Measurements from ENCODE around the gene ZC3H8.
A peak's percentile ranks its signal among the peaks of the same experiment; 100 is the strongest.
"Not testable (repeated sequence)": the region's sequence is repeated elsewhere in the genome, so short reads cannot be mapped to it uniquely, and the experiment has no call there.

Gene ZC3H8

GRCh38 chr2:112254466-112255240 lies at the start of gene ZC3H8:
Gene ZC3H8 (minus strand): TSS chr2:112255042. CDS start chr2:112254981, 61 bp downstream.
- peak; percentile 97 for DNase-seq

DNA sequence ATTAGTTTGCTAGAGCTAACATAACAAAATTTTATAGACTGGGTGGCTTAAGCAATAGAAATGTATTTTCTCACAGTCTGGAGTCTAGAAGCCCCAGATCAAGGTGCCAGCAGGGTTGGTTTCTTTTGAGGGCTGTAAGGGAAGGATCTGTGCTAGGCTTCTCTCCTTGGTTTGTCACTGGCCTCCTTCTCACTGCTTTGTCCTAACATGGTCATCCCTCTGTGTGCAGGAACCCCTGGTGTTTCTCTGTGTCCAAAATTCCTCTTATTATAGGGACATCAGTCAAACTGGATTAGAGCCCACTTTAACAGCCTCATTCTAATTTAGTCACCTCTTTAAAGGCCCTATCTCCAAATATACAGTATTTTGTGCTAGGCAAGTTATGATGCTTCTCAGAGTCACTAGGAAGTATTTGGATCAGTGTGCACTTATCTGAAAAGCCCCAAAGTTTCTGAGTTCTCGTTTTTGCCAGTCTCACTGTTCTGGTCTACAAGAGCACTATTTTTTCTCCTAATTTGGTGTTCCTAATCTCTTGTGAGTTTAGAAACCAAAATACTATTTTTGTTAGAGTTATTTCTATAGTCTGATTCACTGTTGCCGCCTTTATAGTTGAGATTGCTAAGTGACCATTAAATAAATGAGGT lies 49.6 kb upstream of the ZC3H8 start:
- DNase-seq, result no peak

- no peak for DNase-seq
These were observed 47.1 kb upstream of the ZC3H8 start for GRCh38 chr2:112301973-112302372.

DNA sequence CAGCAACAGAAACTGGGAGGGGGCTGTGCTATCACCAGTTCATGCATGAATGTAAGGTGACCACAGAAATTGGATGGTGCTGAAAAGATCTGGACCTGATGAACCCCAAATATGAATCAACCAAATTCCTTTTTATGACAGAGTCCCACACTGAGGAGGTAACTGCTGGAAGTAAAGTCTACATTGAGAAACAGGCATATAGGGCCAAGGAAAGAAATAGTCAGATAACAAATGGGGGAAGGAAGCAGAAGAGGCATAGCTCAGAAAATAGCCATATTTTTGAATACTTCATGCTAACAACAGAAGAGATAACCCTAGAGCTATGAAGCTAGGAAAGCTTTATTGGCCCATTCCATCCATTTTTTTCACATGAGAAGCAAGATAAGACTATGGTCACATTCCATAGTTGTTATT lies 46.3 kb upstream of the ZC3H8 start:
- no peak for DNase-seq

DNA sequence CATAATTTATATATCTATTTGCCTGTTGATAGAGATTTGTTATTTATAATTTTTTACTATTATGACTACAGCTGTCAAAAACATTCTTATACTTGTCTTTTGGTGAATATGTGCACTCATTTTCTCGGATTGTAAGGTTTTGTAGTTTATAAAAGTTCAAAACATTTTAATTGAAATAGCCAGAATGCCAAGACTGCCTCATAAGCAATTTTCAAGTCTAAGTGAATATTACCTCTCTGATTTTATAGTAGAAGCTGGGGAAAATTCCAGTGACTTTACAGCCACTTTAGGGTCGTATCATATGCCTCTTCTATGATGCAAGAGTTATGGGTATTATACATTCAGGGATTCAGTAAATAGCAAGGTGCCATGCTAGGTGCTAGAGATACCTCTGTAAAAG lies 41.6 kb upstream of the ZC3H8 start:
- DNase-seq, result no peak

DNA sequence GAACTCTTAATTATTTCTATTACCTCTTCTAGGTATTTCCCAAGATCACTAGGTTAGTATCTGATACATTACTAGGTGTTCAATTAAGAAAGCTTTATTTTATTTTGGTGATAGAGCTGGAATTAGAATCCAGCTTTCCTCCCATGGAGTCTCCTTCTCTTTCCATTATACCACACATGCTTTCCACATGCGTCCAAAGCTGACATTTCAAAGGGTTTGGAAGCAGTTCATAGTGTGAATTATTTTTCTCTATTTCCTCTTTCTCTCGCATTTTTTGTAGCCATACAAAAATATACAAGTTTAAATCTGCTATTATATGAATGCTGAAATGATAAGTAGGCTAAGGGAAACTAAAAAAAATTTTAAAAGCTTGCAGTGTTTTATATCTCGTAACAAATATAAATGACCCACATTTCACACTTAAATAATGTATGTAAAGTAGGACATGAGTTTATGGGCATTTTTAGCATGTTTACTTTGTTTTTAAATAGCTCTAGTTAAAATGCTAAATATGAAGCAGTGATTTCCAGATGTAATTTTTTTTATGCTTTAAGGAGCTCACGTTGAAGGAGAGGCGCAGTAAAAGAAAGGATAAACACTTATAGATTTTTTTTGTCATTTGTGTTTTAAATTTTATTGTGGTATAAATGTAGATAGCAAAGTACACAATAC lies 40.7 kb upstream of the ZC3H8 start:
- DNase-seq, result no peak

- DNase-seq, result no peak
These were observed 39.0 kb upstream of the ZC3H8 start for GRCh38 chr2:112293636-112294401.

DNA sequence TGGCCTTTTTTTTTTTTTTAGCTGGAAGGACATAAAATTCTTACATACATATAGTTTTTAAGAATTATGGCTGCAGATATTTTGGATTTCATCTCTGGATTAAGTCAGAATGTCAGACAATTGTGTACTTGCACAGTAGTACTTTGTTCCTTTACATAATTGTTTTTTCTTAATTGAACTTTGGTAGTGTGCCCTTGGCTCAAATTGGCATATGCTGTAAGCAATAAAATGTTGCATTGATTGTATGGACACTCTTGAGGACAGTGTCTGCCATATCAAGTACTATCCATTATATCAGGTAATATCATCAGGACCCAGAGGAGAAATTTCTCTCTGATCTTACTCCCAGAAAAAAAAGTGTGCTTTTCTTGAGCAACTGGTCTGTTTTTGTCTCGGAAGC lies 35.8 kb upstream of the ZC3H8 start:
- DNase-seq, result no peak

DNA sequence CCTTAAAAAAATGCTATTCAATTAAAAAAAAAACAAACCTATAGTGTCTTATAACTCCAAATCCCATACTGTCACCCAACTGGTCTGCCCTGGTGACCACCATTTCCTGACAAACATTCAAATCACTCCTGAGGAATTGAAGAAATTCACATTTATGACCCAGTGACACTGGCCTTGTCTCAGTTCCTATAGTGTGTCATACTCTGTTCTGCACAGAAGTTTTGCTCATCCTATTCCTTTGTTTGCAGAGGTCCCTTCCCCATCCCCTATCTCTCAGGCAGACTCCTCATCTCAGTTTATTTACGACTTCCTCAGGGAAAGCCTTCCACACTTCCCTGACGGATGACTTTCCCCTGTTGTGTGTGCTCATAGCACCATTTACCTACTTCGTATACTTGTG lies 35.2 kb upstream of the ZC3H8 start:
- no peak for DNase-seq

- DNase-seq, result not testable (repeated sequence)
These were observed 28.7 kb upstream of the ZC3H8 start for GRCh38 chr2:112283535-112283934.

DNA sequence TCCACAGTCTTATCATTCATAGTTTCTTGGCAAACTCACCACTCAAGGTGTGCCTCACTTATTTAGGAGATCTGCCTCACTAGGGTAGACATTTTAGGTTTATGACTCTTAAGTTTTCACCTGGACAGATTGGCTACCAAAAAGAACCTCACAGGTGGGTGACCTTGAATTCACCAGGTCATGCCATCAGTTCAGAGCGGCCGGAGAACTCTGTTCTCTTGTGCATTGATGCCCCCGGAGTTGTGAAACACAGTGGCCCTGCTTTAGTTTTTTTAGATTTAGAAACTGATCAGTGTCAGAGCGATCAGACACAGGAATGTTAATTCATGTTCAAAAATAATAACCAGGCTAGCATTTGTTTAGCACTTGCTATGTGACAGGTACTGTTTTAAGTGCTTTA lies 27.2 kb upstream of the ZC3H8 start:
- DNase-seq, result not testable (repeated sequence)

DNA sequence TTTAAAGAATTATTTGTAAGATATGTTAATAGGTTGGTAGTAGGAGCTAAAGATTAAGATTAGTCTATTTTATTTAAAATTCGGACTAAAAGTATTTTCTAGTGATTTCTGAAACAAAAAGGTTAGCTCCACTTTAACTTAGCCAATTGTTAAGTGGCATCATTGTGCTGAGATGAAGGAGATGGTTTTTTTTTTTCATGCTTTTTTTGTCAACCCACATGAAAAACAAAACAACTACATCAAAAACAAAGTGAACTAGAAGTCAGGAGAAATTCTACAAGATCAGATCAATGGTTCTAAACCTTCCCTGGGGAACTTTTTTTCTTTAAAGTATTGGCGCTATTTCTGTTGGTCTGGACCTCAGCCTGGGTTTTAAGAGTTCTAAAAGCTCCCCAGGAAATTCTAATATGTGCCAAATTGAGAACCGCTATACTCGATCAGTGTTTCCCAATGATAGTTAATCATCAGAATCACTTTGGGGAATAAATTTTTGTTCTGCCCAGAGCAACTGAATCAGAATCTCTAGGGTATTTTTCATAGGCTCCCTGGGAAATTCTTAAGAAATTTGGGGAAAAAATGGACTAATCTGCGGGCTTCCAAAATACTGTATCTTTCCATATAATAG lies 22.9 kb upstream of the ZC3H8 start:
- DNase-seq, result no peak

DNA sequence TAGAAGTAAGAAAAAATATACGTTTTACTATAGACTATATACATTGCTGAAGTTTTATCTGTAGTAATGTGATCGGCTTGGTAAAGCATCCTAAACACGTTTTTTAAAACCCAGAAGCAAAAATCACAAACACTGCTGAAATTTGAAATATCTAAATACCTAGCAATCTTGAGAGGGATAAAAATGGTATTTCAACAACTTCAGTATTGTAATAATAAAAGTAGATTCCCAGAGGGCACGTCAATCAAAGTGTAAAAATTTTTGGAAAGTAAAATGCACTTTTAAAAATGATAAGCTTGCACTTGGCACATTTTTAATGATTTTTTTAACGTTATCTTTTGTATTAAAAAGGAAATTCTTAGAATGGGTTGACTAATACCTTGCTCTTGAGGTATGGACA lies 22.1 kb upstream of the ZC3H8 start:
- DNase-seq, result no peak

DNA sequence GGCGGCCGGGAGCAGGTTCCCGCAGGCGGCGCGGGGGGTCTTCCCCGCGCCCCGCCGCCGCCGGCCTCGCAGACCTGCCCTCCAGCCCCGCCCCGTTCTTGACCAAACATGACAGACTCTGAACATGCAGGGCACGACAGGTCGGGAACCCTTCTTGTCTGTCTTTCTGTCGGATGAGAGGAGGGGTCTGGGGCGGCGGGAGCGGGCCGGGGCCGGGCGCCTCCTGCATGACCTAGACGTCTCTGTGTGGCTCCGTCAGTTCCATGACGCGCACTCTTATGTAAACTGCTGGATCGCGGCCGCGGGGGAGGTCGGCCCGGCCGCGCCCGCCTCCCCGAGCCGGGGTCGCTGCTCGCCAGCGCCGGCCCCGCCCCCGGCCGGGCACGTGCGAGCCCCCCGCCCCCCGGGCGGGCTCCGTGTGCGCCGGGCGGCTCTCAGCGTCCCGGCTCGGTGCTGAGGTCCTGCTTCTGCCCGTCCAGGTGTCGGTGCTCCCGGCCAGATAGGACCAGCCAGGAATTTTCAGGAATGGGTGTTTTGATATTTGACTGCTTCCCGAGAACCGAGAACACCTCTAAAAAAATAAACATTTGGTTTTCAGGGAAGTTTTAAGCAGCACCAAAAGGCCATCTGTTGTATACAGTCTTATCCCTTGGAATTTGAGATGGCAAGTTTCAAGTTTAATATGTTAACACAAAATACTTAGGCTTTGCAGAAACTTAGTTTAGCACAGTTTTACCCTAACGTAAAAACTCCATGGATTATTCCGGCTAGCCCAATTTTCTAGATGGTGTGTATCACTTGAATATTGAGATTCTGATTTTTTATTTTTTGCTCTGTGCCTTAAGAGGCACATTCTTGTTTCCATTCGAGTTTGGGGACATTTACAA lies 21.3 kb upstream of the ZC3H8 start:
- DNase-seq, result peak; percentile 82

- DNase-seq, result peak; percentile 99
These were observed 20.6 kb upstream of the ZC3H8 start, which contains the start of gene ZC3H6 for GRCh38 chr2:112275311-112275886. Gene ZC3H6 (plus strand): TSS chr2:112275597. CDS start chr2:112275995, 398 bp downstream.

GRCh38 chr2:112273349-112273748 lies 18.5 kb upstream of the ZC3H8 start:
- no peak for DNase-seq

GRCh38 chr2:112272669-112273068 lies 17.8 kb upstream of the ZC3H8 start:
- DNase-seq, result no peak

DNA sequence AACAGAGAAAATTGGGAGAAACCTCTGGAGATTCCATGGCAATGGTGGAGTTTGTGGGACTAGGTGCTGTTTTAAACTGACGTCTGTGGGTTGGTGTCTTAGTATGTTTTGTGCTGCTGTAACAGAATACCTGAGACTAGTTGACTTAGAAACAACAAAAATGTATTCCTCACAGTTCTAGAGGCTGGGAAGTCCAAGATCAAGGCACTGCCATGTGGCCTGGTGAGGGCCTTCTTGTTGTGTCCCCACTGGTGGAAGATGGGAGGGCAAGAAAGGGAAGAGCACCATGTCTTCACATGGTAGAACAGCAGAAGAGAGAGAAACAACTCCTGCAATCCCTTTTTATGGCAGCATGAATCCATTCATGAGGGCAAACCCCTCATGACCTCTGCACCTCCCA lies 13.7 kb upstream of the ZC3H8 start:
- no peak for DNase-seq

DNA sequence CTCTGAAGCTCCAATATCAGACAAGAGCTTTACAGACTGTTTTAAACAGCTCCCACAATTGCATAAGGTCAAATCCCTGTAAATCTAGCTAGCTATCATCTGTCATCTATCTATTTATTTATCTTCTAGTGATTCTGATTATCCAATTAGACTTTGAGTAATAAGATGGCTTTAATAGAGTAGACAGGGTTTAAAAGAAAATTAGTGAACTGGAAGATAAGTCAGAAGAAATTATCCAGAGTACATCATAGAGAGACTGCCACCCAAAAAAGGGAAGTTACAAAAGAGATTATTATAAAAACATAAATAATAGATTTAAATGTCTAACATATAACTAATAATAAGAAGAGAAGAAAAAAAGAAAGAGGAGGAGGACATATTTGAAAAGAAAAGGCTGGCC lies 8.0 kb upstream of the ZC3H8 start:
- no peak for DNase-seq

DNA sequence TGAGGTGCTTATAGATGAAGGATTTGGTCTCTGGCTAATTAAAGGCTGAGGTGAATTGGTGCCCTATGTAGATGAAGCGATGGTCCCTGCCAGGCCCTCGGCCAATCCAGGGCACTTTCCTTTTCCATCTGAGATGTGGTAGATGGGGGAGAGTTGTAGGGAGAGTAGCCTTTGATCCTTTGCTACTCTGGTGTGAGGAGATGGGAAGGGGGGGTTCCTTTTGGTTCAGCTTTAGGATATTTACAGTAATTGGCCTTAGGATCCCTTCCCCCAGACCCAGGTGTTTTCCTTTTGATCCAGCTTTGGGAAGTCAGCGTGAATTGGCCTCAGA lies 5.4 kb upstream of the ZC3H8 start:
- no peak for DNase-seq

Data from activated CD8-positive, alpha-beta memory T cell treated with anti-CD3 and anti-CD28 coated beads, Interleukin-2, amount 50 U/mL, for 4 hours (primary cell).